NCI-H187 treated with DMSO at 0.1 percent for 48 hours (cell line): ENCODE measurements around the gene C1QTNF12.

Experiments used
- DNase-seq: peaks from one replicate; lab custom pipeline; 2025; lab: John Stamatoyannopoulos, UW

The C1QTNF12 gene, protein sequence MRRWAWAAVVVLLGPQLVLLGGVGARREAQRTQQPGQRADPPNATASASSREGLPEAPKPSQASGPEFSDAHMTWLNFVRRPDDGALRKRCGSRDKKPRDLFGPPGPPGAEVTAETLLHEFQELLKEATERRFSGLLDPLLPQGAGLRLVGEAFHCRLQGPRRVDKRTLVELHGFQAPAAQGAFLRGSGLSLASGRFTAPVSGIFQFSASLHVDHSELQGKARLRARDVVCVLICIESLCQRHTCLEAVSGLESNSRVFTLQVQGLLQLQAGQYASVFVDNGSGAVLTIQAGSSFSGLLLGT

DNA sequence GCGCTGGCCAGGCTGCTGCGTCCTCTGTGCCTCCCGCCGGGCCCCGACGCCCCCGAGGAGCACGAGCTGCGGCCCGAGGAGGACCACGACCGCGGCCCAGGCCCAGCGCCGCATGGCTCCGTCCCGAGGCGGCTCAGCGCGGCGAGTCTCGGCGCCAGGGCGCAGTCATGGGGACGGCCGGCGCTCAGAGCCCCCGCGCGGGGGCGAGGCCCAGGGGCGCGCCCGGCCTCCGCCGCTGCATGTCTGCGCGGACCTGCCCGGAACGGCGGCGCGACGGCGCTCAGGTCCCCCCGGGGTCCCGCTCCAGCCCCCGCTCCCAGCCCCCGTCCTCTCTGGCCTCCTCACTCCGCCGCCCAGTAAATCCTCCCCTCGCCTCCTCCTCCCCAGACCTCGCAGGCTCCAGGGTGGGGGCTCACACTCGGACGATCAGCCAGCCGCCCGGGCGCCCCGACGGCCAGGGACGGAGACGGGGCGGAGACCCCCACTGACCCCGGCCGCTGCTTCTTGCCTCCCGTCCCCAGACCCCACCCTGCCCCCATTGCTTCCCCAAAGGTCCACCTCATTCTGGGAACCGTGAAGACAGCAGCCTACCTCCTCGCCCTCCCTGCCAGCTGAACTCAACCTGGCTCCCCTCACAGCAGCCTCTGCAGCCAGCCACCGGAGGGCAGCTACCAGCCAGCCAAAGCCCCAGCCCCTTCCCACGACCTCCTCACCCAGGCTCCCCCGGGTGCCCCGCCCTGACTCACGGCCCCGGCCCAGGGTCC is at the start of gene C1QTNF12:
Gene C1QTNF12, minus strand, starts transcription at position 146 of the 764 bp plus-strand sequence. Its CDS starts 32 bp downstream, at position 114.
- no peak for DNase-seq

DNA sequence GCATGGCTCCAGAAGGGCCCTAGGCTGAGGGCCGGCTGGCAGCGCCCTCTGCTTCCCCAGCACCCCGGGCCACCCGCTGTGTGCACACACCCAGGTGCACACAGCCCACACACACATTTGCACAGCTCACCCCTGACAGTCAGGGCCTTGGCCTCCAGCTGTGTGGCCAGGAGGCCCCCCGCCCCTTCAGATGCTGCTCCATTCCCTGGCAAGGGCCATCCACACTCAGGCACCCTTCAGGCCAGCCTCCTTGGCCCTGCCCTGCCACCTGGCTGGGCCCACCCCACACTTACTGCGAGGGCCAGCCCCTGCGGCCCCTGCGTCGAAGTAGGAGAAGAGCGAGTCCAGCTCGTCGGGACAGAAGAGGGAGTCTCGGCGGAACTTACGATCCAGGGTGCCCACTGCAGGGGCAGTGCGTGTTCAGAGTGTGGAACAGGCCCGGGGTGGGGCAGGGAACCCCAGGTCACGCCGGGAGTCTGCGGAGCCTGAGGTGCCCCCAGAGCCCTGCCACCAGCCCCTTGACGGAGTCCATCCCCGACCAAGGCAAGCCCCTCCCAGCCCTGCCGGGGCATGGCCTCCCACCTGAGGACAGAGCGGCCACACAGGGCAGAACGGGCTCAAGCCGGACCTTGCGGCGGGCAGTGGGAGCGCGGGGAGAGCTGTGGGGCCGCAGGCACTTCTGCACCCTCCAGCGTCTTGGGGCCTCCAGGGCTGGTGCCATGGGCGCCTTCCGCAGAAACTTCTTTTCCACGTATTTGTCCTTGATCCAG is 48.8 kb upstream of the C1QTNF12 start:
- DNase-seq = no peak

DNA sequence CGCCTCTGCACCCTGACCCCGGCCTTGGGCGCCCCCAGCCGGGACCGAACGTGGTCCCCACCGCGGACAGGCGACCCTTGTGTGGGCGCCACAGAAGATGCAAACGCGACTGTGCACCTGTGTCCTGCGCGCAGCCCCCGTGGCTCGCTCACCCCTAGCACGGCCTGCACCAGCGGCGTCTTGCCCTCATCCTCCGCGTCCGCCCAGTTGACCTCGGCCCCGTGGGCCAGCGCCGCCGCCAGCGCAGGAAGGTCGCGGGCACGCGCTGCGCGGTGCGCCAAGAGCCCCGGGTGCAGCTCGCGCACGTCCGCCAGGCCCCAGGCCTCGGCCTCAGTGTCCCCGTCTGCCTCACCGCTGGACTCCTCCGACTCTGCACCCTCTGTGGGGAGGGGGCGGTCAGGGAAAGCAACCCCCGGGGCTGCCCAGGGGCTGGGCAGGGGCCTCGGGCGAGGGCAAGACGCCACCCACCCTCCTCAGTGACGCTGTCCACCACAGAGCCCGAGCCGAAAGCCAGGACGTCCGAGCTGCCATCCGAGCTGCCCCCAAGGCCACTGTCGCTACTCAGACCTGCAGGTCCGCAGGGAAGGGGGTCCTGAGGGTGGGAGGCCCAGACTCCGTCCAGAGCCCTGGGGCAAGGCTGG is 47.8 kb upstream of the C1QTNF12 start:
- DNase-seq = no peak

DNA sequence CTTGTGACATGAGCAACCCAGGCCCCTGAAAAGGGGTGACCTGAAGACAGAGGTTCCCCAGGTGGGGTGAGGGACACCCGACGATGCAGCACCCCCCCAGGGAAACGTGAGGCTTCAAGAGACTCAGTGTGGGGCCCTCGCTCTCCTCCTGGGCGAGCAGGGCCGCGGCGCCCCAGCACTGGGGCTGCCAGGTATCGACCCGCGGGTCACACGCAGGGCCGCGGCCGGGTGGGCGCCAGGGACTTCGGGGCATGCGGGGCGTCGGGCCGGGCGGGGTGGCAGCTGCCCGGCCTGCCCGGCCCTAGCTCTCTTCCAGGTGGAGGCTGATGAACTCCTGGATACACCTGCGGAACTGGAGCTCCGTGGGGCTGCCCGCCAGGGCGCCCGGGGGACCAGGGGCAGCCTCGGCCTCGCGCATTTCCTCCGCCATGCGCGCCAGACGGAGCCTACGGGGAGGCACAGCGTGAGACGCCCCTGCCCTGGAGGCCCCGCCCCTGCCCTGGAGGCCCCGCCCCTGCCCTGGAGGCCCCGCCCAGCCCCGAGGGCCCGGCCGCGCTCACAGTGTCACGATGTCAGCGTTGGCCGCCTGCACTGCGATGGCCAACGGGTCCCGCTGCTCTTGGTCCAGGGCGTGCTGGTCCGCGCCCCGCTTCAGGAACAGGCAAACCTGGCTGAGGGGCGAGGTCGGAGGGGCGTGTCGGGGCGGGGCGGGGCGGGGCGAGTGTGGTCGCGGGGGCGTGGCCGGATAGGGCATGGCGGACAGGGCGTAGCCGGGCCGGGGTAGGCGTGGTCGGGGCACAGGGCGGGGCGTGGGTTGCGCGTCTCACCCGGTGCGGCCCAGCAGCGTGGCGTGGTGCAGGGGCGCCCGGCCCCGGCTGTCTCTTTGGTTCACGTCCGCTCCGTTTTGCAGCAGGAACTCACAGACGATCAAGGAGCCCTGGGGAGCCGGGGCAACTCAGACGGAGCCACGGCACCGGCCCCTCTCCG is 47.0 kb upstream of the C1QTNF12 start:
- no peak for DNase-seq

DNA sequence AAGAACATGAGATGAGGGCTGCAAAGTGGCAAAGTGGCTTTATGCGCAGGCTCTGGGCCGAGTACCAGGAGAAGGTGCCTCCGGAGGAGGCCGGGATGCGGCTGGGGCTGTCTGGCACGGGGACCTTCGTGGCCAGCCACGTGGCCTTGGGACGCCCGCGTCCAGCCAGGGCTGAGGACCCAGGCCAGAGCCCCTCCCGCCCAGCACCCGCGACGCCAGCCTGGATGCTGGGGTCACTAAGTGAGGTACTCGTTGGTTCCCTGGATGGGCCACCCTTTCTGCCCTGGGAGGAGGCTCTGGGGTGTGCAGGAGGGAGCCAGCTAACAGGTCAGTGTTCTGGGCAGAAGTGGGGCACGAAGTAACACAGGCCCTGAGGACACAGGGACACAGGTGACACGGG is 46.3 kb upstream of the C1QTNF12 start:
- DNase-seq = no peak

DNA sequence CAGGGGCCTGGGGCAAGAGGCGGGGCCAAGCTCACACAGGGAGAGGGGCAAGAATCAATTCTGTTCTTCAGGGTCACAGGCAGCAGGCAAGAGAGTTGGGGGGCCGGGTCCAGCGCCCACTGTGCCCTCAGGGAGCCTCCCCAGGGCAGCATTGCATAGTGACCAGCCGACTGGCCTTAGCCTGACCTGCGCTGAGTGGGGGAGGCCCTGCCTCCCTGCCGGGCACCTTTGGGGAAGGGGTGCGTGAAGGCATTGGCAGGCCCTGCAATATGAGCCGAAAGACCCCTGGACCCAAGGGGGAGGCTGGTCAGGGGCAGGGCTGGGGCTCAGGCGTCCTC is 45.9 kb upstream of the C1QTNF12 start:
- DNase-seq = no peak

DNA sequence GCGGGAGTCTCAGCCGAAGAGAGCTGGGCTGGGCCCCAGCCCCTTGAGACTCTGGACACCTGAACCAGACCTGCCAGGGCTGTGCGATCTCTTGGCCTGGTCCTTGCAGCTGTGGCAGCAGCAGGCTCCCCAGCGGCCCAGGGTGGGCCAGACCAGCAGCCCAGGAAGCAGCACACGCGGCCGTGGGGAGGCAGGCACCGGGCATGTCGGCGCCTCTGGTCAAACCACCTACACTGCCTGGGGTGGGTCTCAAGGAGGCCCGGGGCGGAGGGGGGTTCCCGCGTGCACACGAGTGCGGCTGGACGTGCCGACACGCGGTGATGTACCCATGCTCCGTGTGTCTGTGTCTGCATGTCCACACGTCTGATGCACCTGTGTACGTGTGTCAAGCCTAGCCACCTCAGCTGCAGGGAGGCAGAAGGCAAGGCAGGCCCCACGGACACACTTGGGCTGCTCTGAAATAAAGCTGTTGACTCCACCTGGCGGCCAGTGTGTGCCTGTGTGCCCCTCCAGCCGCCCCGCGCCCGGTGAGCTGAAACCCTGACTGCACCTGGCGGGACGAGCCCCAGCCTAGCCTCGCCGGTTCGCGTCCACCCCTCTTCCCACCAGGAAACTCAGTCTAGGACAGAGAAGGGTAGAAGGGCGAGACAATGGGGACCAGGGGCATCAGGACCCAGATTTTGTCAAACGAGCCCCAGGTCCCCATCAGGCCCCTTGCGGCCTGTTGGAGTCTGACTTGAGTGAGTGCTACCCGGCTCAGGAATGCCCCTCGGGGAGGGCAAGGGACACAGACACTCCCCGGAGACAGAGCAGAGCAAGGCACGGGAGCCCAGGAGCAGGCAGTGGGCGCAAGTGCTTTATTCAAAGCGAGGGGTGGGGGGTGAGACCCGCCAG is 45.3 kb upstream of the C1QTNF12 start:
- DNase-seq = peak; percentile 68

DNA sequence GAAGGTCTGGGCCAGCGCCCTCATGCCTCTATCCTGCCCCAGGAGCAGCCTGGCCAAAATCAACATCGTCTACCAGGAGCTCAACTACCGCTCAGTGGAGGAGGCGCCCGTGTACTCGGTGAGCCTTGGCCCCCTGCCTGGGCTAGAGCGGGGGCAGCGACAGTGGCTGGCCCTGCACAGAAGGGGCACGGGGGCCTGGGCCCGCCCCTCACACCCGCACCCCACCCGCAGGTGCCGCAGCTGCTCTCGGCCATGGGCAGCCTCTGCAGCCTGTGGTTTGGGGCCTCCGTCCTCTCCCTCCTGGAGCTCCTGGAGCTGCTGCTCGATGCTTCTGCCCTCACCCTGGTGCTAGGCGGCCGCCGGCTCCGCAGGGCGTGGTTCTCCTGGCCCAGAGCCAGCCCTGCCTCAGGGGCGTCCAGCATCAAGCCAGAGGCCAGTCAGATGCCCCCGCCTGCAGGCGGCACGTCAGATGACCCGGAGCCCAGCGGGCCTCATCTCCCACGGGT is 44.6 kb upstream of the C1QTNF12 start:
- no peak for DNase-seq

DNA sequence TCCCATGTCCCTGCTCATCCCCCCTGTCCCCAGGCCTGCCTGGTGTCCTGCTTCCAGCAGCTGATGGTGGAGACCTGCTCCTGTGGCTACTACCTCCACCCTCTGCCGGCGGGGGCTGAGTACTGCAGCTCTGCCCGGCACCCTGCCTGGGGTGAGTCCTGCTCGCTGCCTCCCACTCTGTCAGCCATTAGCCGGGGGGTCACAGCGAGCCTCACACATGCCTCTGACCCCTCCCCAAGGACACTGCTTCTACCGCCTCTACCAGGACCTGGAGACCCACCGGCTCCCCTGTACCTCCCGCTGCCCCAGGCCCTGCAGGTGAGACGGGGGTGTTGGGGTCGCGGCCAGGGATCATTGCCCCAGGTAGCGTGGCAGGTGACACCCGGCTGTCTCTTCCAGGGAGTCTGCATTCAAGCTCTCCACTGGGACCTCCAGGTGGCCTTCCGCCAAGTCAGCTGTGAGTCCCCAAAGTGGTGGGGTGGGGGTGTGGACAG is 43.8 kb upstream of the C1QTNF12 start:
- DNase-seq = peak; percentile 9

DNA sequence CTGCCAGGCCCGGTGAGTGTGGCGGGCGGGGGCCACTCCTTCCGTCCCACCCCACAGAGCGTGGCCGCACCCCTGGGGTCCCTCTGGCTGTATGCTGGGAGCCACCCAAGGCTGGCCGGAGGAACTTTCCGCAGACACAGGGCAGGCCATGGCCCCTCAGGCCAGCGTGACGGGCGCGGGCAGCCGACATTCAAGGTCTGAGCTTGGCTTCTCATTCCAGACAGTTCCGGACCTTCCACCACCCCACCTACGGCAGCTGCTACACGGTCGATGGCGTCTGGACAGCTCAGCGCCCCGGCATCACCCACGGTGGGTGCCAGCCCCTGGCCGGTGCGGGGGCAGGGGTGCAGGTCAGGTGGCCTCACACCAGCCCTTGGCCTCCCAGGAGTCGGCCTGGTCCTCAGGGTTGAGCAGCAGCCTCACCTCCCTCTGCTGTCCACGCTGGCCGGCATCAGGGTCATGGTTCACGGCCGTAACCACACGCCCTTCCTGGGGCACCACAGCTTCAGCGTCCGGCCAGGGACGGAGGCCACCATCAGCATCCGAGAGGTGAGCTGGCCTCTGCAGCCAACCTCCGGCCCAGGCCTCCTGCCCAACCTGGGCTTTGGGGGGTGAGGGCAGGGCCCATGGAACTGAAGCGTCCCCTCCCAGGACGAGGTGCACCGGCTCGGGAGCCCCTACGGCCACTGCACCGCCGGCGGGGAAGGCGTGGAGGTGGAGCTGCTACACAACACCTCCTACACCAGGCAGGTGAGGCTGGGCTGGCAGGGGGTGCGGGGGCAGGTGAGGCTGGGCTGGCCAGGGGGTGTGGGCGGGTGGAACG is 41.0 kb upstream of the C1QTNF12 start:
- no peak for DNase-seq

DNA sequence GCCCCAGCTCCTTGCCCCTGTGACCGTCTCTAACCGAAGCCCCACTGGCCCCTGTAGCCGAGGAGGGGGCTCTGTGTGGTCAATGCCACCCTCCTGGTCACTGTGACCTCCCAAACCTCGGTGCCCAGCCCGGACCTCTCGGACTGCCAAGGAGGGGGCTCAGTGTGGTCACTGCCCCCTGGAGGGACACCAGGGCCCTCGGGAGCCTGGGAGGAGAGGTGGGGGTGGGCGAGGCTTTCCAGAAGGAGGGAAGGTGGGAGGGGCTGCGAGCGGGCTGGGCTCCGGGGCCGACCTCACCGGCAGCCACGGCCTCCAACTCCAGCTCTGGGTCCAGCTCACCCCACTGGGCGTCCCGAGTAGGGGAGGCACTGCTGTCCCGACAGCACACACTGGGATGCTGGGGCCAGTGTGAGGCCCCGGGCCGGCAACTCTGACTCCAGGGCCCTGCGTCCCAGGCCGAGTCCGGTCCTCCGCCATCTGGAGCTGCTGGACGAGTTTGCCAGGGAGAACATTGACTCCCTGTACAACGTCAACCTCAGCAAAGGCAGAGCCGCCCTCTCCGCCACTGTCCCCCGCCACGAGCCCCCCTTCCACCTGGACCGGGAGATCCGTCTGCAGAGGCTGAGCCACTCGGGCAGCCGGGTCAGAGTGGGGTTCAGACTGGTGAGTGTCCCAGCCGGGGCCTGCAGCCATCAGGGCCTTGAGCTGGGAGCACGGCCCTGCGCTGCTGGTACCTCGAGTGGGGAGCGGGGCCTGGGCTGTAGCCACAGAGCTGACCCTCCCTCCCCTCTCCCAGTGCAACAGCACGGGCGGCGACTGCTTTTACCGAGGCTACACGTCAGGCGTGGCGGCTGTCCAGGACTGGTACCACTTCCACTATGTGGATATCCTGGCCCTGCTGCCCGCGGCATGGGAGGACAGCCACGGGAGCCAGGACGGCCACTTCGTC is 40.1 kb upstream of the C1QTNF12 start:
- DNase-seq = no peak

DNA sequence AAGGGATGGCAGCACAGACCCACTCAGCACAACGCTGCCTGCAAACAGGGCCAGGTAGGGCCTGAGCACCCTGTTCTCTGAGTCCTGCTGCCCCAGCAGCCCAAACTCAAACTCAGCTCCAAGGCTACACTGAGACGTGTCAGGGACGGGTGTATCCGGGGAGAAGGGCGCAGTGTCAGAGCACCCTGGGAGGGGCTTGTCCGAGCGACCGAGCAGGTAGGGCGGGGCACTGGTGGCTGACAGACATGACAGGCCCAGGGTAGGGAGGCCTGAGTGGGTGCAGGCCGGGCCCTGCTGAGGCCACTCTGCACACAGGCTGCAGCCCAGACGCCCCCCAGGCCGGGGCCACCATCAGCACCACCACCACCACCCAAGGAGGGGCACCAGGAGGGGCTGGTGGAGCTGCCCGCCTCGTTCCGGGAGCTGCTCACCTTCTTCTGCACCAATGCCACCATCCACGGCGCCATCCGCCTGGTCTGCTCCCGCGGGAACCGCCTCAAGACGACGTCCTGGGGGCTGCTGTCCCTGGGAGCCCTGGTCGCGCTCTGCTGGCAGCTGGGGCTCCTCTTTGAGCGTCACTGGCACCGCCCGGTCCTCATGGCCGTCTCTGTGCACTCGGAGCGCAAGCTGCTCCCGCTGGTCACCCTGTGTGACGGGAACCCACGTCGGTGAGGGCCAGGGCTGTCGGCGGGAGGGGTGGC is 39.2 kb upstream of the C1QTNF12 start:
- no peak for DNase-seq

DNA sequence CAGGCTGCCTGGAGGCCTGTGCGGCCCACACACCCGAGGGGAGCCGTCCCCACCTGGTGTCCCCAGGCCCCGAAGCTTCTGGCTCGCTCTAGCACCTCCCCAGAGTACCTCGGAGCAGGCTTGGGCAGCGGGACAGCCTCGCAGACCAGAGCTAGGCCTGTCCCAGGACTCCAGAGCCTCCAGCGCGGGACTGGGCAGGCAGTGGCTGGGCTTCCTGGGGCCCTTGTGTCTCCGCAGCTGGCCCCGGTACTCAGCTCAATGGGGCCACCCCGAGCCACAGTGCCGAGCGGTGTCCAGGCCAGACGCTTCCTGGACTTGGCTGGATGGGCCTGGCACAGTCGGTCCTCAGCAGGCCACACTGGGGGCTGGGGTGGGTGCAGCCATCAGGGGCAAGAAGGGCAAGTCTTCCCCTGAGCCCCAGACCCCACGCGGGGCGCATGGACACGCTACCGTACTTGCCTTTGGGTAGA is 38.6 kb upstream of the C1QTNF12 start:
- no peak for DNase-seq

DNA sequence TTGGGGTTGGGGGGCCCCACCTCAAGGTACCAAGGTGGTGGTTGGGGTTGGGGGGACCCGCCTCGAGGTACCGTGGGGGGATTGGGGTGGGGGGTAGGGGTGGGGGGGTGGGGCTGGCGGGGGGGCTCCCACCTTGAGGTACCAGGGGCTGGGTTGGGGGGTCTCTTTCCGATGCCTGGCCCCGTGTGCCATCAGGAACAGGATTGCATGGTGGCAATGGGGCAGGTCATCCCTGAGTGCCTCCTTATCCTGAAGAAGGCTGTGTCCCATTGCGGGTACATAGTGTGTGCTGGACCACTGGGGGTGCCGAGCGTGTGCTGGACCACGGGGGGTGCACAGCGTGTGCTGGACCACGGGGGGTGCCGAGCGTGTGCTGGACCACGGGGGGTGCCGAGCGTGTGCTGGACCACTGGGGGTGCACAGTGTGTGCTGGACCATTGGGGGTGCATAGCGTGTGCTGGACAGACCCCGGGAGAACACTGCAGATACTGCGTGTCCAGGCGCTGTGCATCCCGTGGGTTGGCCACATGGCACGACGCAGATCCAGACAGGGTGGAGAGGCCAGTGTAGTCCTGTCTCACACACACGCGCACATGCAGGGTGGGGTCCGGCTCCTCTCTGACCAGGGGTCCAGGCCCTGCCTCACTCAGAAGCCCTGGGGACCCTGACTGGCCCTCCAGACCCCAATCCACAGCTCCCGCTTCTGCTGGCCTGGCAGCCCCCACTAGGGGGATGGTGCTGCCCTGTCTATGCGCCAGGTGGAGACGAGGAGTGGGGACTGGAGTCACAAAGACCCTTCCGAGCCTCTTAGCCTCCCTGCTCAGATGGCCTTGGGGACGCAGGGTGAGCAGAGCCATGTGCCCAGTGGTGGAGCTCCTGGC is 37.9 kb upstream of the C1QTNF12 start:
- no peak for DNase-seq

DNA sequence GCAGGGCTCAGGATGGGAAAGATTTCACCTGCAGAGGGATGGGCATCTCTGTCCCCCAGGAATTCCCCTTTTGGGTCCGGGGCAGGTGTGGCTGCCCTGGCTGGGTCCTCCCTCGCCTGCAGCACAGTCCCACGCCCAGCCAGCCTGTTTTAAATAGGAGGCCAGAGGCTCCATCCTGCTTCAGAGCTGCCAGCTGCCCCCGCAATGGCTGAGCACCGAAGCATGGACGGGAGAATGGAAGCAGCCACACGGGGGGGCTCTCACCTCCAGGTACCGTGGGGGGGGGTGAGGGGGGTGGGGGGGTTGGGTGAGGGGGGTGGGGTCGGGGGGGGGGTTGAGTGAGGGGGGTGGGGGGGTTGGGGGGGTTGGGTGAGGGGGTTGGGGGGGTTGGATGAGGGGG is 37.3 kb upstream of the C1QTNF12 start:
- DNase-seq = no peak

DNA sequence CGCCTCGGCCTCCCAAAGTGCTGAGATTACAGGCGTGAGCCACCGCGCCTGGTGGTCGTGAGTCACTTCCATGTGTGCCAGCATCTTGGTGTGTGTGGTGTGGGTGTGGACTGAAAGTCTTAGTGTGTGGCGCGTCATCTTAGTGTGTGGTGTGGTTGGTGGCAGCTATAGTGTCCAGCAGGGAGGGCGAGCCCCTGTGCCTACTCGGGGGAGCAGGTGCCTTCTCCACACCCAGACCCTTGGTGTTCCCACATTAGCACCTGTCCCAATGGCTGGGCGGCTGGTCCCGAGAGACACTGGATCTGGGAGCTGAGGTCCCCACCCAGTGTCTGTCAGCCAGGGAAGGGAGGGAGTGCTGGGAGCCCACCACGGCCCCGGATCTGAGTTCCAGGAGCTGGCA is 36.5 kb upstream of the C1QTNF12 start:
- no peak for DNase-seq
